ENCODE measurements around the gene RBM47.

DNA sequence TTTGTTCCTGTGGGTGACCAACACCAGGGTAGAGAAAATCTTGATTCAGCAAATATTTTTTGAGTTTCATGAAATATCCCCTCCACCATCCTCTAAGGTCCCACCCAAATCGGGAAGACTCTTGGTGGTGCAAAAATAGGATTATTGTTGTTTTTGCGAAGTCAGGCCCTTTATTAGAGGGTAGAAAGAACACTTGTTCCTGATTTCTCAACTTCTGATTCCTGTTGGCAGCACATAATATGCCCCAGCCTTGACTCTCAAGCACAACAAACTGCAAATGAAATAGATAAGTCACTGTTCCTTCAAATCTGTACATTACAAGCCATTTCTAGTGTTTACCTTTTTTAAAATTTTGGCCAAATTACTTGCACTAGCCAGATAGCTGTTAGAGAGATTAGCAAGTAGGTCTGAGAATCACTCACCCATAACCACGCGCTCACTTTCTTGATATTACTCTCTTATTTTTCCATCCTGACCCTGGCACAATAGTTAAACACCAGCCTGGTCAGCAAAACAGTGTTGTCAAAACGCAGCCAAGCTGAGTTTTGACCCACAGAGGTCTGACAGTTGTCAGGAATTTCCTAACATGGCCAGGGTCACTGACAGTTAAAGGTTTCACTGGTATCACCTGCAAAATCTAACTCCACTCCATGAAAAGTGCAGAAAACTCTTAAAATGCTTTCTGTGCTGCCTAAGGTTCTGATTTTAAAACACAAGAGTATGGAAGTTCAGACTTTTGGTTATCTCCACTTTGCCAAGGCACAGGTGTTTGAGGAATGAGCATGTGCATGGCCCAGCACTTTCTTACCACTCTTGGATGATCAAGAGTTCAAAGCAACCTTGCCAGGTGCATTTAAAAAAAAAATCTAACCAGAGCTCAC lies 69.8 kb downstream of the RBM47 start:
- TF ChIP-seq, protein P1, sequence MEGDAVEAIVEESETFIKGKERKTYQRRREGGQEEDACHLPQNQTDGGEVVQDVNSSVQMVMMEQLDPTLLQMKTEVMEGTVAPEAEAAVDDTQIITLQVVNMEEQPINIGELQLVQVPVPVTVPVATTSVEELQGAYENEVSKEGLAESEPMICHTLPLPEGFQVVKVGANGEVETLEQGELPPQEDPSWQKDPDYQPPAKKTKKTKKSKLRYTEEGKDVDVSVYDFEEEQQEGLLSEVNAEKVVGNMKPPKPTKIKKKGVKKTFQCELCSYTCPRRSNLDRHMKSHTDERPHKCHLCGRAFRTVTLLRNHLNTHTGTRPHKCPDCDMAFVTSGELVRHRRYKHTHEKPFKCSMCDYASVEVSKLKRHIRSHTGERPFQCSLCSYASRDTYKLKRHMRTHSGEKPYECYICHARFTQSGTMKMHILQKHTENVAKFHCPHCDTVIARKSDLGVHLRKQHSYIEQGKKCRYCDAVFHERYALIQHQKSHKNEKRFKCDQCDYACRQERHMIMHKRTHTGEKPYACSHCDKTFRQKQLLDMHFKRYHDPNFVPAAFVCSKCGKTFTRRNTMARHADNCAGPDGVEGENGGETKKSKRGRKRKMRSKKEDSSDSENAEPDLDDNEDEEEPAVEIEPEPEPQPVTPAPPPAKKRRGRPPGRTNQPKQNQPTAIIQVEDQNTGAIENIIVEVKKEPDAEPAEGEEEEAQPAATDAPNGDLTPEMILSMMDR (IDR thresholded peaks at IDR 0.05): no peak
- TF ChIP-seq POLR2AphosphoS5 (IDR thresholded peaks at IDR 0.05) (no peak), POLR2A (IDR thresholded peaks at IDR 0.05) (no peak), EP300 (IDR thresholded peaks at IDR 0.05) (no peak)
